Measurements from ENCODE around the gene SNTB2. TPM values are rescaled to one million over a fixed set of nuclear protein-coding genes. Genes with fewer than 3 reads are reported as not detected.
"Not testable (repeated sequence)": the region's sequence is repeated elsewhere in the genome, so short reads cannot be mapped to it uniquely, and the experiment has no call there.

The SNTB2 gene
- 5.6 and 6.8 TPM in 2 replicates for total RNA-seq (2014; rRNA removed; shearing (Covaris generic))

GRCh38 chr16:69186642-69187445 lies at the start of gene SNTB2:
Gene SNTB2 (plus strand): TSS chr16:69187164. CDS start chr16:69187167, 3 bp downstream.
- DNase-seq (ENCODE audit: low read depth) = peak; percentile 89

GRCh38 chr16:69138608-69139007 lies 48.4 kb upstream of the SNTB2 start:
- no peak for DNase-seq (ENCODE audit: low read depth)

- DNase-seq (ENCODE audit: low read depth) = not testable (repeated sequence)
Measured at GRCh38 chr16:69139464-69139863, 47.5 kb upstream of the SNTB2 start.

DNA sequence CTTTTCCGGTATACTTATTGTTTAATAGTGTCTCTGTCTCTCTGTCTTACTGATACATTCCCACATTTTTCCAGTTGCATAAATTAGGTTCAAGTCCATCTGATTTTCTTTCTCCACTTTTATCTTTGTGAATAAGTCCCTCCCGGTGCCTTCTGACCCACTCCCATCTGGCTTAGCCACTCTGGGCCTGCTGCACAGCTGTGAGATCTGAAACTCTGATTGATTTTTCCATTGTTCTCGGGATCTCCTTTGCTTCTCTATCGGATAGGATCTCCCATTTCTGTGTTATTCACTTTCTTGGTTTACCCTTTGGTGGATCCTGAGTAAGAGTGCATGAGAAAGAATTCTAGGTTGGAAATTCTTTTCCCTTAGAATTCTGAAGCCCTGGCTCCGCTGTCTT lies 46.0 kb upstream of the SNTB2 start:
- no peak for DNase-seq (ENCODE audit: low read depth)

DNA sequence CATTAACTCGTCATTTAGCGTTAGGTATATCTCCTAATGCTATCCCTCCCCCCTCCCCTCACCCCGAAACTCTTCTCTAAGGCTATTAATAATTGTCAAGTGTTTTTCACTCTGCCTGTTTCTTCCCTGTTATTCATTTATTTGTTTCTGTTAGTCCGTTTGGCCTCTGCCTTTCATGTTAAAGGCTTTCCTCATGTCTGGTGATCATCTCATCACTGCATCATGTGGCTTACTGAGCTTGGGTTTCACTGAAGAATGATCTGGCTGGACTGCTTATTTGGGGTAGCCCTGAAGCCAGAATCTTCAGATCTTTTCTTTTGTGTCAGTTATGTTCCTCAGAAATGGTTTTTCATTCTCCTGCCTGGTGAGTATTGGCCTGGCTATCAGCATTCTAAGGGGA lies 45.0 kb upstream of the SNTB2 start:
- no peak for DNase-seq (ENCODE audit: low read depth)

DNA sequence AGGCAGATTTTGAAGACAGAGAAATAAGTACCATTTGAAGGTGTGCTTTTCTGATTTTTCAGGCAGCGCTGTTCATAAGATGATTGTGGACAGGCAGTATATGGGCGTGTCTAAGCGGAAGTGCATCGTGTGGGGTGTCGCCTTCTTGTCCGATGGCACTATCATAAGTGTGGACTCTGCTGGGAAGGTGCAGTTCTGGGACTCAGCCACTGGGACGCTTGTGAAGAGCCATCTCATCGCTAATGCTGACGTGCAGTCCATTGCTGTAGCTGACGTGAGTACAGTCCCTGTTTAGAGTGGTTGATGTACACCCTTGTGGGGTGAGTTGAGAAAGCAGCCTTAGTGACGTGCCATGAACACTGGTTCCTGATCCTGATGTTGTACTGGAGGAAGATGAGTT lies 43.8 kb upstream of the SNTB2 start:
- no peak for DNase-seq (ENCODE audit: low read depth)

GRCh38 chr16:69145658-69146057 lies 41.3 kb upstream of the SNTB2 start:
- DNase-seq (ENCODE audit: low read depth) = no peak

DNA sequence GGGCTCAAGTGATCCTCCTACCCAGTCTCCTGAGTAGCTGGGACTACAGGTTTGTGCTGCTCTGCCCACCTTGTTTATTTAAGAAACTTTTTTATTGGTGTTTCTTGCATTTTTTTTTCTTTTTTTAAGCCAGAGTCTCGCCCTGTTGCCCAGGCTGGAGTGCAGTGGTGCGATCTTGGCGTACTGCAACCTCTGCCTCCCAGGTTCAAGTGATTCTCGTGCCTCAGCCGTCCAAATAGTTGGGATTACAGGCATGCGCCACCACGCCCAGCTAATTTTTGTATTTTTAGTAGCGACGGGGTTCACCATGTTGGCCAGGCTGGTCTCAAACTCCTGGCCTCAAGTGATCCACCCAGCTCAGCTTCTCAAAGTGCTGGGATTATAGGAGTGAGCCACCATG lies 37.3 kb upstream of the SNTB2 start:
- DNase-seq (ENCODE audit: low read depth) = not testable (repeated sequence)

DNA sequence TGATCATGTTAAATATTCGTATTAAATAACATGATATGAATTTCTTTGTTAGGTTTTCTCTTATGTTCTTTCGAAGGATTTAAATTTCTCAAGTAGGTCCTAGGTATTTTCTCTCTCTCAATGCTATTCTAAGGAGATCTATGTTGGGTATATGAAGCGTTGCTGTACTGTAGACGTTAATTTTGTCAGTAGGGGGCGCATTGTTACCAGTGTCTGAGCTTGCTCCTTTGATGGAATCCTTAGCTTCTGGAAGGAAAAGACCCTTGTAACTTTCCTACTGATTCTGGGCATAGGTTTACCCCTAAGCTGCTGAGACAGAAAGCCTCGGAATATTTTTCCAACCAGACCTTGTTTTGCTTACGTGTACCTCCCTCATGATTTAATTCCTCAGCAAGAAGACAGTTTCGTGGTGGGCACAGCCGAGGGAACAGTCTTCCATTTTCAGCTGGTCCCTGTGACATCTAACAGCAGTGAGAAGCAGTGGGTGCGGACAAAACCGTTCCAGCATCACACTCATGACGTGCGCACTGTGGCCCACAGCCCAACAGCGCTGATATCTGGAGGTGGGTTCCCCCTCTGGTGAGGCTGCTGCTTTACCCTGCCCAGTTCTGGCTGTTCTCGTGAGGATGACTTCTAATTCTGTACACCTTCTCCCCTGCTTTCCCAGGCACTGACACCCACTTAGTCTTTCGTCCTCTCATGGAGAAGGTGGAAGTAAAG lies 36.7 kb upstream of the SNTB2 start:
- peak; percentile 44 for DNase-seq (ENCODE audit: low read depth)

GRCh38 chr16:69157196-69157595 lies 29.8 kb upstream of the SNTB2 start:
- no peak for DNase-seq (ENCODE audit: low read depth)

DNA sequence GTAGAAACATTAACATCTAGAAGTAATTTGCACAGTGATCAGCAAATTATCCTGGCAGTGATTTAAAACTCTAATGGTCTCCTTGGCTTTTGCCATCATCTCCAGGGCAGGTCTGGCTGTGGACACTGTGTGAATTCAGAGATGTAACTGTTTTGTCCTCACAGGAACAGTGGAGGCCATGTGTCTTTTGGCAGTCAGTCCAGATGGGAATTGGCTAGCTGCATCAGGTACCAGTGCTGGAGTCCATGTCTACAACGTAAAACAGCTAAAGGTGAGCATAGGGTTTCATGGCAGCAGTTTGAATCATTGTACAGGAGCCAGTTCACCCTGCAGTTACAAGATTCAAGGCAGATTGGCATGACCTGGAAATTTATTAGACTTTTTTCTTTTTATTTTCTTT lies 26.8 kb upstream of the SNTB2 start:
- DNase-seq (ENCODE audit: low read depth) = no peak

- no peak for DNase-seq (ENCODE audit: low read depth)
Measured at GRCh38 chr16:69165584-69165983, 21.4 kb upstream of the SNTB2 start.

- peak; percentile 46 for DNase-seq (ENCODE audit: low read depth)
Measured at GRCh38 chr16:69166221-69166833, 20.6 kb upstream of the SNTB2 start.

GRCh38 chr16:69166946-69167930 lies 19.7 kb upstream of the SNTB2 start:
- peak; percentile 23 for DNase-seq (ENCODE audit: low read depth)

GRCh38 chr16:69169051-69169450 lies 17.9 kb upstream of the SNTB2 start:
- no peak for DNase-seq (ENCODE audit: low read depth)

- DNase-seq (ENCODE audit: low read depth) = no peak
Measured at GRCh38 chr16:69169607-69170352, 17.2 kb upstream of the SNTB2 start.

- DNase-seq (ENCODE audit: low read depth) = no peak
Measured at GRCh38 chr16:69171325-69172084, 15.5 kb upstream of the SNTB2 start.

DNA sequence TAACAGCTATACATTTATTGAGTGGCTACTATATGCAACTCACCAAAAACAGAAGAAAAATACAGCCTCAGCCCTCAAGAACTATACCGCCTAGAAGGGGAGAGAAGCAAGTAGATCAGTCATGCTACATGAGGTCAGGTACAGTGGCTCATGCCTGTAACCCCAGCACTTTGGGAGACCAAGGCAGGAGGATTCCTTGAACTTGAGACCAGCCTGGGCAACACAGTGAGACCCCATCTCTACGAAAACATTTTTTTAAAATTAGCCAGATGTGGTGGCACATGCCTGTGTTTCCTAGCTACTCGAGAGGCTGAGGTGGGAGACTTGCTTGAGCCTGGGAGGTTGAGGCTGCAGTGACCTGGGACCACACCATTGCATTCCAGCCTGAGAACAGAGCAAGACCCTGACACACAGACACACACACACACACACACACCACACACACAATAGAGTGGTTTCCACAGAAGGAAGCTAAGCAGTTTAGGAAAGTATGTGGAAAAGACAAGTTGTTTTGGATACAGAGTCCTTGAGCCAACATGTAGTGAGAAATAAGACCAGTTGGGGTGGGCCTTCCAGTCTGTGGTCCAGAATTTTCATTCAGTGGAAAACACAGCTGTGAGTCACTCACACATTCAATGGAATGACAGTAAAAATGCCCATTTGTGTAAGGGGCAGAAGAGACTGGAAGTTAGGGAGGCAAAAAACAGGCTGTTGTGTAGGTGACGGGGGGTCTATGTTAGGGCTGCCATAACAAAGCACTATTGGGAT lies 10.7 kb upstream of the SNTB2 start:
- DNase-seq (ENCODE audit: low read depth) = peak; percentile 11

GRCh38 chr16:69179328-69180010 lies 7.5 kb upstream of the SNTB2 start:
- DNase-seq (ENCODE audit: low read depth) = peak; percentile 38

All from Daoy (cell line).